AG09309 (cell line): ENCODE data around the gene MRPL20.
"Not testable (repeated sequence)": the region's sequence is repeated elsewhere in the genome, so short reads cannot be mapped to it uniquely, and the experiment has no call there.

Source experiments
- DNase-seq: peaks from one replicate; pipeline ENCODE4 v3.0.0-alpha.2; 2010; ENCODE audit warnings: low read depth
- H3K4me3 ChIP-seq: 2 replicates; pipeline ENCODE4 v1.5.1; 2011; ENCODE audit warnings: mild to moderate bottlenecking, low read depth, low read length, moderate library complexity; ENCODE audit not compliant: control insufficient read depth
- TF ChIP-seq, protein P1 (sequence below): IDR thresholded peaks from 2 replicates; pipeline ENCODE4 v1.5.1; 2011; ENCODE audit warnings: mild to moderate bottlenecking, low read depth, low read length, inconsistent platforms; ENCODE audit not compliant: insufficient read depth, control insufficient read depth; ENCODE audit errors: missing control alignments

The MRPL20 gene

DNA sequence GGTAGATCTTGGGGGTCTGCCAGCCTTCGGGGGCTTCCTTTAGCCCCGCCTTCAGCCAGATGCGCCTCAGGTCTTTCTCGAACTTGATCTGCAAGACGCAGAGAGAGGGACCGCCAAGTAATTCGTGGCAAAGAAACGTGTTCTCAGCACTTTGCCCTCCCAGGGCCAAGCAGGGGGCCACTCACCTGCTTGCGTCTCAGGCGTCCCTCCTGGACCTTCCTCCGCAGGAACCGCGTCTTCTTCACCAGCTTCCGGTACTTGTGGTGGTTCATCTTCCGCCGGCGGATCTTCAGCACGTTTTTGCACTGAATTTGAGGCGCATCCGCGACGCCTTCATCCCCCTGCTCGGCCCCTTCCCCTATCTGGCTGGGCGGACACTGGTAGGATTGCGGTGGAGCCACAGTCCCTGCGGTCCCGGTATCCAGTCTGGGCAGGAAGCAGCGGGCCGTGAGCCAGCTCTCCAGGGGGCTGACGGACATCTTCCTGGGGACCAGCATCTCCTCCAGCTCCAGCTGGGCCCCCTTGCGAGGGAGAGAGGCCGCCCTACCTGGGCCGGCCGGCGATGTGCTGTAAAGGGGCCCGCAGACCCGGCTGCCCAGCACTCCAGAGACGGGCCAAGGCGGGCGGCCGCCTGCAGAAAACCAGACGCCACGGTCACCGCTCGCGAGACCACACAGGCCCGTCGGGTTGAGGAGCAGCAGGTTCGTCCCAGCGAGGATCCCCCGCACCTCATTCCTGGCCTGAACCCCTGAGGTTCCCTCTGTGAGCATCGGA, 33.1 kb downstream of the MRPL20 start:
- TF ChIP-seq, protein P1, sequence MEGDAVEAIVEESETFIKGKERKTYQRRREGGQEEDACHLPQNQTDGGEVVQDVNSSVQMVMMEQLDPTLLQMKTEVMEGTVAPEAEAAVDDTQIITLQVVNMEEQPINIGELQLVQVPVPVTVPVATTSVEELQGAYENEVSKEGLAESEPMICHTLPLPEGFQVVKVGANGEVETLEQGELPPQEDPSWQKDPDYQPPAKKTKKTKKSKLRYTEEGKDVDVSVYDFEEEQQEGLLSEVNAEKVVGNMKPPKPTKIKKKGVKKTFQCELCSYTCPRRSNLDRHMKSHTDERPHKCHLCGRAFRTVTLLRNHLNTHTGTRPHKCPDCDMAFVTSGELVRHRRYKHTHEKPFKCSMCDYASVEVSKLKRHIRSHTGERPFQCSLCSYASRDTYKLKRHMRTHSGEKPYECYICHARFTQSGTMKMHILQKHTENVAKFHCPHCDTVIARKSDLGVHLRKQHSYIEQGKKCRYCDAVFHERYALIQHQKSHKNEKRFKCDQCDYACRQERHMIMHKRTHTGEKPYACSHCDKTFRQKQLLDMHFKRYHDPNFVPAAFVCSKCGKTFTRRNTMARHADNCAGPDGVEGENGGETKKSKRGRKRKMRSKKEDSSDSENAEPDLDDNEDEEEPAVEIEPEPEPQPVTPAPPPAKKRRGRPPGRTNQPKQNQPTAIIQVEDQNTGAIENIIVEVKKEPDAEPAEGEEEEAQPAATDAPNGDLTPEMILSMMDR = no peak
- H3K4me3 ChIP-seq = peak overlapping the region; percentile 61
- DNase-seq = no peak

DNA sequence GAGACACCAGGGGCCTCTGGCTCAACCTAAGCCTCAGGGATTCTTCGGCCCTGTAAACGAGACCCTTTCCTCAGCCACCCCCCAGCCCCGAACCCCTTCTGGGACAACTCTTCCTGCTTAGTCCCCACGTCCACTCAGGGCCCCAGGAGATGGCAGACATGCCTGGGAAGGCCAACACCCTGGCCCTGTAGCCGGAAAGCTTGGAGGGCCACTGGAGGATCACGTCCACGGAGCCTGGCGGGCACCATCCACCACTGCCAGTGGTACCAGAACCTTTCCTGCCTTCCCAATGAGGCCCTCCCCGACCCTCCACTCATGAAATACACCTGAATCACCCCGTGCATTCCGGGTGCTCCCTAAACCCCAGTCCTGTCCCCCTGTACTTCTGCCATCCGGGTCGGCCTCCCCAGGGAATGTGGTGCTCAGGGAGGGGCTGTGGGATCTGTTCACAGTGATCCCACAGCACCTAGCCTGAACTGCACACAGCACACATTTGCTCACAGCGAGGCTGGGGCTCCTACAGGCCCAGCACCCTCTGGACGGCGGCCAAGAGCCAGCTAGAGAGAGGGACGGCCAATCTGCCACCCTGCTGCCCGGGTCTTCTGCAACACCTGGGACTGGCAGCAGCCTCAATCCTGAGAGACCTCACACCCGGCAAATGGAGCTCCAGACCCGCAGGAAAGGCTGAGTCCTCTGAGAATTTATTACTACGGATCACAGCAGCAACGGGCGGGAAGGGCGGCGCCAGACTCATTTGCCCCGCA, 33.9 kb downstream of the MRPL20 start:
- H3K4me3 ChIP-seq = peak overlapping the region; percentile 7
- TF ChIP-seq, protein P1 = no peak
- DNase-seq = no peak

DNA sequence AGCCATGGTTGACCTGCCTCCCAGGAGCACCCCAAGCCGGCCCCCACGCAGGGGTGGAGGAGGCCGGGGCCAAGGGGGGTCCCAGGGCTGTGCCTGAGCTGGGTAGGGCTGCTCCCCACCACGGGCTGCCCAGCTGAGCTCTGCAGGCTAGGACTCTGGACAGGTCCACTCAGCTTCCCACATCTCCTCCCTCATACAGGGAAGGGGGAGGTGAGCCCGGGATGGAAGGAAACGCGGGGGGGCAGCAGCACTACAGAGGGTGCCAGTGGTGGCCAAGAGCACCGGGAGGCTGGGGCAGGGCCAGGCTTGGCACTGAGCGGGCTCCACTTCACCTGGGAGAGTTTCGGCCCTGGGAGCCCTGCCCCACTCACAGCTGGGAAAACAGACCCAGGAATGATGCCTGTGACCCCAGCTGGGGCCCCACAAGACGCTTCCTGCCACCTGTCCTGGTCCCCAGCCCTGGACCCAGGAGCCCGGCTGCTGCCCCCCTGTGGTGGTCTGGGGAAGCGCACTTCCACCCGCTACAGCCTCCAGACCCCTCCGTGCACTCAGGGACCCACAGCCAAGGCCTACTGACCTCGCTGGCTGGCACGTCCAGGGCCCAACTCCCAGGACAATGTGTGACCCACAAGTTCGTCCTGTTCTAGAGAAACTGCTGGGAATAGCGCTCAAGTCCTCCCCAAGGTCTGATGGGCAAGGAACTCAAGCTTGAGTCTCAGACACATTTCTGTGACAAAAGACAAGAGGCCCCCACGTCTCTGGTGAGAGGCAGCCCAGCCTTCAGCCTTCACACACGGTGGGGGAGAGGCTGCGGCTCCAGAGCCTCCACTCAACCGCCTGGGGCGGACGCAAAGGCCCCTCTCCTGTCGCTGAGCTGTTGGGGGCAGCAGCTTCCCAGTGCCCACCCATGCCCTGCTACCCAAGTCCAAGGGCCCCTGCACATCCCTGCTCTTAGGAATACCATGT, 35.1 kb downstream of the MRPL20 start:
- TF ChIP-seq, protein P1 = peak; percentile 97
- no peak for DNase-seq
- H3K4me3 ChIP-seq = no peak overlapping the region

DNA sequence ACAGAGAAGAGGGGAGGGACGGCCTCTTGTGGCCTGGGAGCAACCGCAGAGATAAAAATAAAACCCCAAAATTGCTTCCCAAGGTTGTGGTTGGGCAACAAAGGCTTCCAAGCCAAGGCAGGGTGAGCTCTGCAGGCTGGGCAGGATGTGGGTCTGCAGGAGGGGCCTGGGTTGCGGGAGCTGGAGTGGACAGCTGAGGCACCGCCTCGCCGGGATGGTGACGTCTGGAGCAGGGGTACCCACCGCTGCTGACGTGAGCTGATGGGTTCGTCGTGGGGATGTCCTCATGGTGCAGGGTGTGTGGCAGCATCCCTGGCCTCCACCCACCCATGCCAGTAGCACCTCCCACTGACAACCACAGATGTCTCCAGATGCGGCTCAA, 35.7 kb downstream of the MRPL20 start:
- H3K4me3 ChIP-seq = no peak overlapping the region
- TF ChIP-seq, protein P1 = no peak
- DNase-seq = no peak

DNA sequence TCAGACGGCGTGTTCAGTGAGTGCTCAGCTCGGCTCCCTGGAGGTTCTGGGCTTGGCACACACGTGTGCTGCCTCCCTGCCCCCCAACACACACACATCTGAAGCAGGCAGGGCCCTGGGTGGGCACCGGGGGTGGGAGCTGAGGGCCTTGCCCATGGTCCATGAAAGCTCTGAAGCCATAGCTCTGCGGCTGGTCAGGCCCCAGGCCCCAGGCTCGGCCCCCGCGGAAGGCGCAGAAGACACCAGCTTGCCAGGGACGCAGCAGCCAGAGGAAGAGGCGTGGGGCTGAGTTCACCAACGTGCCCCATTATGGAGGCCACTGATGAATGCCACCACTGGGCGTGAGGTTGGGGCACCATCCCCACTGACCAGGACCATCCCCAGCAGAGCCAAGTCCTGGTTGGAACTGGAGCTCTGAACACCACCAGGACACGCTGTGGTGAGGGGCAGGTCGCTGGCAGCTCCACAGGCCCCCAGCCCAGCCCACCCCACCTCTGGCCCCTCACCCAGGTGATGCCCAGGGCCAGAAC, 36.3 kb downstream of the MRPL20 start:
- TF ChIP-seq, protein P1 = no peak
- no peak overlapping the region for H3K4me3 ChIP-seq

DNA sequence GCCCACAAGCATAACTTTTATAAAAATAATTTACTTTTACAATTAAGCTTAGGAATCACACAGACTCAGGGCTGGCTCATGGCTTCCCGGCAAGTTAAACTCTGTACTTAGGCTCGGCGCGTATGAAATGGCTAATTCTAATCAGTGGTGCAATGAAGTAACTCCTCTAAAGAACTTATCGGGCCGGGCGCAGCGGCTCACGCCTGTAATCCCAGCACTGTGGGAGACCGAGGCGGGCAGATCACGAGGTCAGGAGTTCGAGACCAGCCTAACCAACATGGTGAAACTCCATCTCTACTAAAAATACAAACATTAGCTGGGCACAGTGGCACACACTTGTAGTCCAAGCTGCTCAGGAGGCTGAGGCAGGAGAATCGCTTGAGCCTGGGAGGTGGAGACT, 37.0 kb downstream of the MRPL20 start:
- DNase-seq, H3K4me3 ChIP-seq: not testable (repeated sequence)

More for the DNA sequence above, 36.3 kb downstream of the MRPL20 start:
- DNase-seq = no peak
